T-cell (primary cell): ENCODE data around the gene CEP126. TPM values are rescaled to one million over a fixed set of nuclear protein-coding genes. Genes with fewer than 3 reads are reported as not detected.

ENCODE experiments used
- ATAC-seq, 4 experiments: fragments of 200-7000 bp in 3 of 4; fragments of 150-1000 bp in 1 of 4; cut with Tn5 transposase; replicated peaks in 1 of 4; 1 replicate in 3 of 4; 2 replicates in 1 of 4; pipeline ENCODE4 v1.10.0; 2021; ENCODE audit warnings: moderate library complexity in 3 of 4, mild to moderate bottlenecking in 2 of 4, moderate number of reproducible peaks in 1 of 4
- CTCF ChIA-PET, 2 donors: fragments of 300-600 bp; sonication (Branson Sonifier 250); formaldehyde crosslinking; loops; one replicate each; lab custom pipeline; 2022; ENCODE audit warnings: antibody characterized with exemption in 2 of 2; lab: Charles Lee
- POLR2A ChIA-PET, 2 donors: fragments of 300-600 bp; sonication (Branson Sonifier 250); formaldehyde crosslinking; loops; one replicate each; lab custom pipeline; 2022; ENCODE audit warnings: antibody characterized with exemption in 2 of 2; lab: Charles Lee
- DNase-seq, 35 experiments: peaks; one replicate each; pipeline versions ENCODE4 v3.0.0 to v3.0.0-alpha.2; 2013 to 2023
- H3K27ac ChIP-seq: one replicate; pipeline ENCODE4 v1.5.1; 2013; ENCODE audit warnings: low read length
- H3K27me3 ChIP-seq, 2 experiments: replicated peaks in 1 of 2; 1 replicate in 1 of 2; 2 replicates in 1 of 2; pipeline versions ENCODE4 v1.6.1 to v1.7.0; 2013; ENCODE audit warnings: low read length in 1 of 2, mixed read lengths in 1 of 2; ENCODE audit not compliant: control insufficient read depth in 2 of 2, insufficient read depth in 2 of 2; ENCODE audit errors: extremely low read depth in 1 of 2
- H3K36me3 ChIP-seq, 2 donors: 1 replicate in 1 of 2; 2 replicates in 1 of 2; pipeline versions ENCODE4 v1.6.1 to v1.7.0; 2013; ENCODE audit warnings: low read length in 1 of 2; ENCODE audit not compliant: control insufficient read depth in 2 of 2, insufficient read depth in 1 of 2; ENCODE audit errors: extremely low read depth in 1 of 2
- H3K4me1 ChIP-seq, 2 experiments: 1 replicate in 1 of 2; 2 replicates in 1 of 2; pipeline versions ENCODE4 v1.6.1 to v1.7.0; 2013; ENCODE audit warnings: low read length in 2 of 2, mixed read lengths in 1 of 2; ENCODE audit not compliant: insufficient read depth in 2 of 2, control insufficient read depth in 1 of 2; ENCODE audit errors: extremely low read depth in 1 of 2
- H3K4me3 ChIP-seq, 2 donors: 1 replicate in 1 of 2; 2 replicates in 1 of 2; pipeline versions ENCODE4 v1.5.1 to v1.7.0; 2013; ENCODE audit warnings: mild to moderate bottlenecking in 2 of 2, low read length in 1 of 2, moderate library complexity in 1 of 2; ENCODE audit not compliant: control insufficient read depth in 1 of 2; ENCODE audit errors: extremely low read depth in 1 of 2
- H3K9me3 ChIP-seq: 2 replicates; pipeline ENCODE4 v1.7.0; 2013
- H3K27ac Mint-ChIP-seq, 2 donors: one replicate each; pipeline ENCODE4 v1.8.0; 2020 to 2021; ENCODE audit warnings: mild to moderate bottlenecking in 2 of 2, mixed read lengths in 2 of 2
- H3K27me3 Mint-ChIP-seq, 2 donors: one replicate each; pipeline ENCODE4 v1.8.0; 2021 to 2022; ENCODE audit warnings: mixed read lengths in 2 of 2
- H3K36me3 Mint-ChIP-seq: one replicate; pipeline ENCODE4 v1.8.0; 2021; ENCODE audit warnings: mixed read lengths
- H3K4me1 Mint-ChIP-seq, 3 donors: one replicate each; pipeline ENCODE4 v1.8.0; 2020 to 2022; ENCODE audit warnings: mixed read lengths in 3 of 3, mild to moderate bottlenecking in 1 of 3
- H3K4me3 Mint-ChIP-seq, 3 donors: one replicate each; pipeline ENCODE4 v1.8.0; 2020 to 2022; ENCODE audit warnings: mild to moderate bottlenecking in 3 of 3, mixed read lengths in 3 of 3, moderate library complexity in 3 of 3
- H3K9me3 Mint-ChIP-seq, 3 donors: one replicate each; pipeline ENCODE4 v1.8.0; 2020 to 2022; ENCODE audit warnings: mixed read lengths in 3 of 3
- WGBS: methylation state at CpG from one replicate; pipeline ENCODE4 v1.1.5; 2013; ENCODE audit warnings: missing lambda C conversion rate; ENCODE audit not compliant: insufficient coverage; 5-methylcytosine and 5-hydroxymethylcytosine counted together
- total RNA-seq, 35 experiments: library from RNA in 6 of 35; stranded (reverse) in 6 of 35; fragments of 120-200 nt in 1 of 35; gene quantifications; one replicate each; pipeline versions ENCODE4 v1.2.1 to v1.2.4 and lab custom pipeline; 2013 to 2026

CEP126 gene
- total RNA-seq, 5 donors from 2014 or later (not counting 1 experiment from before 2014, with no cell fraction given): 1.6 to 2.2 (median 1.7) TPM

- Mint-ChIP-seq H3K4me1 (peaks cover 6 to 10% (median 7%) of the 10 kb centered on the region in 3 donors), H3K27ac (no peak overlapping the region), H3K9me3 (no peaks in the 10 kb centered on the region), H3K4me3 (no peak overlapping the region), H3K27me3 (no peaks in the 10 kb centered on the region), H3K36me3 (peaks cover 3% of the 10 kb centered on the region)
- H3K27me3 ChIP-seq: no peaks in the 10 kb centered on the region
- no peak for DNase-seq
- no peaks in the 10 kb centered on the region for H3K4me1 ChIP-seq
- WGBS: no CpG with 5 or more reads among the region's 1 CpG
- ChIA-PET CTCF (no interaction called here), POLR2A (interaction anchor here in 1 of 2 donors (0.6 kb wide), 1 partner anchor 46 kb away, joined by 3 read pairs; no protein-coding TSS in a partner anchor)
- no peak for ATAC-seq
- no peaks in the 10 kb centered on the region for H3K36me3 ChIP-seq
- no peak overlapping the region for H3K27ac ChIP-seq
- no peak overlapping the region for H3K4me3 ChIP-seq
- H3K9me3 ChIP-seq: no peaks in the 10 kb centered on the region
These were observed 6.2 kb downstream of the CEP126 start for GRCh38 chr11:101920992-101921391.

- Mint-ChIP-seq H3K9me3 (peaks cover 0 to 8% (median 4%) of the 10 kb centered on the region in 3 donors), H3K36me3 (peaks cover 12% of the 10 kb centered on the region)
- POLR2A ChIA-PET: no interaction called here
These were observed 8.7 kb downstream of the CEP126 start for GRCh38 chr11:101923554-101923953.

GRCh38 chr11:101929294-101929915, 14.6 kb downstream of the CEP126 start:
- no peak for DNase-seq
- Mint-ChIP-seq H3K9me3 (peaks cover 0 to 8% (median 6%) of the 10 kb centered on the region in 3 donors), H3K27me3 (no peaks in the 10 kb centered on the region), H3K4me1 (no peaks in the 10 kb centered on the region), H3K4me3 (no peak overlapping the region), H3K27ac (no peak overlapping the region), H3K36me3 (peaks cover 22% of the 10 kb centered on the region)
- Histone ChIP-seq H3K4me1 (no peaks in the 10 kb centered on the region), H3K27me3 (no peaks in the 10 kb centered on the region), H3K9me3 (no peaks in the 10 kb centered on the region), H3K27ac (no peak overlapping the region), H3K4me3 (no peak overlapping the region), H3K36me3 (no peaks in the 10 kb centered on the region)
- no peak for ATAC-seq
- ChIA-PET CTCF (no interaction called here), POLR2A (no interaction called here)
- WGBS: no CpG with 5 or more reads among the region's 5 CpGs

More at GRCh38 chr11:101923554-101923953, 8.7 kb downstream of the CEP126 start:
- H3K27me3 ChIP-seq: no peaks in the 10 kb centered on the region
- ATAC-seq: no peak
- WGBS: 93% methylated on average over 2 of the region's 2 CpGs
- CTCF ChIA-PET: no interaction called here
- Mint-ChIP-seq H3K27me3 (no peaks in the 10 kb centered on the region), H3K4me1 (no peaks in the 10 kb centered on the region), H3K4me3 (no peak overlapping the region), H3K27ac (no peak overlapping the region)
- H3K36me3 ChIP-seq: no peaks in the 10 kb centered on the region
- H3K4me3 ChIP-seq: no peak overlapping the region
- no peak overlapping the region for H3K27ac ChIP-seq
- no peaks in the 10 kb centered on the region for H3K9me3 ChIP-seq
- no peak for DNase-seq
- no peaks in the 10 kb centered on the region for H3K4me1 ChIP-seq

- H3K27me3 Mint-ChIP-seq: no peaks in the 10 kb centered on the region
- ChIA-PET POLR2A (no interaction called here), CTCF (interaction anchor here (1.0 to 1.4 kb wide), 2 partner anchors 24 to 71 kb away, joined by 3 read pairs; no protein-coding TSS in a partner anchor)
- H3K4me1 Mint-ChIP-seq: no peaks in the 10 kb centered on the region
- H3K27ac Mint-ChIP-seq: no peak overlapping the region
- Histone ChIP-seq H3K4me3 (no peak overlapping the region), H3K9me3 (no peaks in the 10 kb centered on the region), H3K27me3 (no peaks in the 10 kb centered on the region), H3K27ac (no peak overlapping the region), H3K4me1 (no peaks in the 10 kb centered on the region), H3K36me3 (no peaks in the 10 kb centered on the region)
- no peak overlapping the region for H3K4me3 Mint-ChIP-seq
- peaks cover 0 to 8% (median 6%) of the 10 kb centered on the region in 3 donors for H3K9me3 Mint-ChIP-seq
- ATAC-seq (no peak), DNase-seq (no peak)
- H3K36me3 Mint-ChIP-seq: peaks cover 17% of the 10 kb centered on the region
- 94% methylated on average over 2 of the region's 6 CpGs for WGBS
These were observed 16.9 kb downstream of the CEP126 start for GRCh38 chr11:101931692-101932091.

- no peak overlapping the region for H3K27ac Mint-ChIP-seq
- H3K4me3 ChIP-seq: no peak overlapping the region
These were observed 26.2 kb downstream of the CEP126 start for GRCh38 chr11:101940901-101941520.

DNA sequence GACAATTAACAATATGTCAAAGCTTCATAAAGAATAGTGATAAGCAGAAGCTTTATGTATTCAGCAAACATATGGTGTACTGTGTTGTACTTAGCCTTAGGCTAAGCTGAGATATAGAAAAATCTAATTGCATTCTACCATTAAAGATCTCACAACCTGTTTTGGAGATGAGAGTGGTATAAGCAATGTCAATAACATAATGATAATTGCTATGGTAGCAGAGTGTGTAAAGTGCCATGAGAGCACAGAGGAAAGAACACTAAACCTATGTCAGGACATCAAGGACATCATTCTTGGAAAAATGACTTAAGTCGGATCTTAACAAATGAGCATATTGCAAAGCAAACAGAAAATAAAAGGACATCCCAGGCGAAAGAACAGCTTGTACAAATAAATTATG, 30.1 kb downstream of the CEP126 start:
- H3K36me3 Mint-ChIP-seq: peaks cover 16% of the 10 kb centered on the region
- Histone ChIP-seq H3K9me3 (no peaks in the 10 kb centered on the region), H3K4me3 (no peak overlapping the region), H3K27ac (no peak overlapping the region), H3K36me3 (no peaks in the 10 kb centered on the region), H3K27me3 (no peaks in the 10 kb centered on the region), H3K4me1 (no peaks in the 10 kb centered on the region)
- H3K4me1 Mint-ChIP-seq: no peaks in the 10 kb centered on the region
- POLR2A ChIA-PET: no interaction called here
- H3K27me3 Mint-ChIP-seq: peaks cover 0 to 9% of the 10 kb centered on the region in 2 donors
- WGBS: 80% methylated on average over 1 of the region's 2 CpGs
- CTCF ChIA-PET: no interaction called here
- no peaks in the 10 kb centered on the region for H3K9me3 Mint-ChIP-seq
- H3K4me3 Mint-ChIP-seq: no peak overlapping the region
- H3K27ac Mint-ChIP-seq: no peak overlapping the region
- DNase-seq (no peak), ATAC-seq (no peak)

More at GRCh38 chr11:101940901-101941520, 26.2 kb downstream of the CEP126 start:
- peaks cover 10% of the 10 kb centered on the region for H3K36me3 Mint-ChIP-seq
- H3K4me1 Mint-ChIP-seq: no peaks in the 10 kb centered on the region
- ATAC-seq: no peak
- POLR2A ChIA-PET: no interaction called here
- CTCF ChIA-PET: no interaction called here
- Histone ChIP-seq H3K27me3 (no peaks in the 10 kb centered on the region), H3K9me3 (no peaks in the 10 kb centered on the region), H3K4me1 (no peaks in the 10 kb centered on the region), H3K36me3 (no peaks in the 10 kb centered on the region), H3K27ac (no peak overlapping the region)
- no peaks in the 10 kb centered on the region for H3K9me3 Mint-ChIP-seq
- H3K4me3 Mint-ChIP-seq: no peak overlapping the region
- DNase-seq: no peak
- WGBS: 92% methylated on average over 1 of the region's 3 CpGs
- peaks cover 0 to 12% of the 10 kb centered on the region in 2 donors for H3K27me3 Mint-ChIP-seq
